ENCODE results near the gene ROS1.

The ROS1 gene

DNA sequence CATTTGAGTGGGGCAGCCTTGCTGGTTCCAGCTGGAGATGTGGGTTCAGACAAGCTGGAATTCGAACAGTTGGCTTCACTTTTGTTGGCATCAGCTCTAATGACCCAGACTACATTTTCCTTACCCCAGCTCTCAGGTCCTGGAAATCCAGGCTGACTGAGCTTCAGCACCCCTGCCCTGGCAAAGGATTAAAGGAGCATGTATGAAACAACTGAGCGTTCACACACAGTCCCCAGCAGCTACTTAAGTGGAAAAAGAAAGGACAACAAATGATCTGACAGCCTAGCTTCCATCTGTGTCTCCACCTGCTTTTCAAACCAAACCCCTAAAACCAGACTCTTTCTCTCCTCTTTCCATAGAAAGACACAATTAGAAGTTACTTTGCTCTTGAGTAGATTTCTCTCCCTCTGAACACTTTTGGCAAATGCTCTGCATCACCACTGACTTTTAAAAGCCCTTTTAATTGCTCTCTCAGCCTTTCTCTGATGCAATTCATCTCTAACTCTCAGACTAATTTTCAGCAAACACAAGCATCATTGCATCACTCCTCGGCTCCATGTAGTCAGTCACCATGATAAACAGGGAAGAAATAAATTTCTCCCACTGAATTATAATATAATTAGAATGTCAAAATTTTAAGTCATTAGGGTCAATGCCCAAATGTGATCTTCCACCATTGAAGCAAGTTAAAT lies 28.1 kb downstream of the ROS1 start:
- DNase-seq (ENCODE audit: extremely low read depth, insufficient read length): no peak
- TF ChIP-seq, protein P1, sequence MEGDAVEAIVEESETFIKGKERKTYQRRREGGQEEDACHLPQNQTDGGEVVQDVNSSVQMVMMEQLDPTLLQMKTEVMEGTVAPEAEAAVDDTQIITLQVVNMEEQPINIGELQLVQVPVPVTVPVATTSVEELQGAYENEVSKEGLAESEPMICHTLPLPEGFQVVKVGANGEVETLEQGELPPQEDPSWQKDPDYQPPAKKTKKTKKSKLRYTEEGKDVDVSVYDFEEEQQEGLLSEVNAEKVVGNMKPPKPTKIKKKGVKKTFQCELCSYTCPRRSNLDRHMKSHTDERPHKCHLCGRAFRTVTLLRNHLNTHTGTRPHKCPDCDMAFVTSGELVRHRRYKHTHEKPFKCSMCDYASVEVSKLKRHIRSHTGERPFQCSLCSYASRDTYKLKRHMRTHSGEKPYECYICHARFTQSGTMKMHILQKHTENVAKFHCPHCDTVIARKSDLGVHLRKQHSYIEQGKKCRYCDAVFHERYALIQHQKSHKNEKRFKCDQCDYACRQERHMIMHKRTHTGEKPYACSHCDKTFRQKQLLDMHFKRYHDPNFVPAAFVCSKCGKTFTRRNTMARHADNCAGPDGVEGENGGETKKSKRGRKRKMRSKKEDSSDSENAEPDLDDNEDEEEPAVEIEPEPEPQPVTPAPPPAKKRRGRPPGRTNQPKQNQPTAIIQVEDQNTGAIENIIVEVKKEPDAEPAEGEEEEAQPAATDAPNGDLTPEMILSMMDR (IDR thresholded peaks at IDR 0.05; ENCODE audit: insufficient read depth, low read length, poor library complexity, severe bottlenecking): no peak
- Histone ChIP-seq H3K27me3 (replicated peaks; ENCODE audit: control insufficient read depth, insufficient read depth, low read length) (no peaks in the 10 kb centered on the region), H3K36me3 (ENCODE audit: control insufficient read depth, insufficient read depth, low read length) (no peaks in the 10 kb centered on the region), H3K4me3 (replicated peaks; ENCODE audit: low read depth, low read length) (no peak overlapping the region)

DNA sequence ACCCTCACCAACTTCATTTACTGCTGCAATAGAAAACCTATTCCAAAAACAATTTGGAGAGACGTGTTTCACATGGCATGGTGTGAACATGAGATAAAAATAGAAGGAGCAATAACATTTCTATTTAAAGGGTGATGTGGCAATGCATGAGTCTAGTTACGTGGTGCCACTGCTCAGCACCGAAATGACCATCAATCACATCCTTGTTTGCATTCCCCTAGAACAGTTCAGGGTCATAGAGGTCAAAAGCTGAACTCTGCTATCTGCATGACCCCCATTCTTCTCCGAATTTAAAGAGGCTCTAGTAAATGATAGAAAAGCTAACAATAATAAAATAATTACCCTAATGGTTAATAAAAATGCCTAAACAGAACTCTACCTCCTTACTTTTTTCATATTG lies 29.5 kb downstream of the ROS1 start:
- no peaks in the 10 kb centered on the region for H3K36me3 ChIP-seq (ENCODE audit: control insufficient read depth, insufficient read depth, low read length)
- no peaks in the 10 kb centered on the region for H3K27me3 ChIP-seq (replicated peaks; ENCODE audit: control insufficient read depth, insufficient read depth, low read length)
- TF ChIP-seq, protein P1 (IDR thresholded peaks at IDR 0.05; ENCODE audit: insufficient read depth, low read length, poor library complexity, severe bottlenecking): no peak
- no peak for DNase-seq (ENCODE audit: extremely low read depth, insufficient read length)
- no peak overlapping the region for H3K4me3 ChIP-seq (replicated peaks; ENCODE audit: low read depth, low read length)

DNA sequence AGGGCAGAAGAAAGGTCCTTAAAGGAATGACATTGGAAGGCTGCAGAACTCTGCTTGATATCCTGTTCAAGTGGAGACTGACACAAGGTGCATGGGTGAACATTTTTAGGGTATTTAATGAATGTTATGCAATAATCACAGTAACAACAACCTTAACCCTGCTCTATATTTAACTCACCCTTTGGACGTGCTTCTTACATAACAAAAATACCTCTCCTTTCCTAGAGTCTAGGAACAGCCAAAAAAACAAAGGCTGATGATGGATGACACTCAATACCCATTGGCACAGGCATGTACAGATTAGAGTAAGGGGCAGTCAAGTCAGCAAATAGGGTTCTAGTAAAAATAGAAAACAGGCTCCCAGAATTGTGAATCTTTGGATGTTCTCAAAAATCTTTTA lies 30.6 kb downstream of the ROS1 start:
- TF ChIP-seq, protein P1 (IDR thresholded peaks at IDR 0.05; ENCODE audit: insufficient read depth, low read length, poor library complexity, severe bottlenecking): no peak
- Histone ChIP-seq H3K4me3 (replicated peaks; ENCODE audit: low read depth, low read length) (no peak overlapping the region), H3K36me3 (ENCODE audit: control insufficient read depth, insufficient read depth, low read length) (no peaks in the 10 kb centered on the region), H3K27me3 (replicated peaks; ENCODE audit: control insufficient read depth, insufficient read depth, low read length) (no peaks in the 10 kb centered on the region)
- no peak for DNase-seq (ENCODE audit: extremely low read depth, insufficient read length)

DNA sequence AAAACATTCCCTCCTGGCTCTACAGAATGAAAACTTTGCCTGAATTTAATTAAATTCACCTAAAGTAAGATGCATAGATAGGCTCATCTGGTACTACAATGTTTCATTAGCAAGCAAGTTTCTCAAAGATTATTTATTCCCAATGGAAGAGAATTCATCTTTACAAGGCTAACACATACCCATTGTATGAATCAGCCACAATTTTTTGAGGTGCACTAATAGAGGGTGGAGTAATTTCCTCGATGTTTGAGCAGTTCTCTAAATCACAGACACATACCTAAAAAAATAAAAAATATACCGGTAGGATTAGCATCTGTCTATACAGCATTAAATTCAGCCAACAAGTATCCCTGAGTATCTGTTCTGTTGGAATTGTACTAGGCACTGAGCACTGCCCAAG lies 32.7 kb downstream of the ROS1 start:
- H3K27me3 ChIP-seq (replicated peaks; ENCODE audit: control insufficient read depth, insufficient read depth, low read length): no peaks in the 10 kb centered on the region
- H3K36me3 ChIP-seq (ENCODE audit: control insufficient read depth, insufficient read depth, low read length): no peaks in the 10 kb centered on the region
- DNase-seq (ENCODE audit: extremely low read depth, insufficient read length): no peak
- TF ChIP-seq, protein P1 (IDR thresholded peaks at IDR 0.05; ENCODE audit: insufficient read depth, low read length, poor library complexity, severe bottlenecking): no peak
- H3K4me3 ChIP-seq (replicated peaks; ENCODE audit: low read depth, low read length): no peak overlapping the region

DNA sequence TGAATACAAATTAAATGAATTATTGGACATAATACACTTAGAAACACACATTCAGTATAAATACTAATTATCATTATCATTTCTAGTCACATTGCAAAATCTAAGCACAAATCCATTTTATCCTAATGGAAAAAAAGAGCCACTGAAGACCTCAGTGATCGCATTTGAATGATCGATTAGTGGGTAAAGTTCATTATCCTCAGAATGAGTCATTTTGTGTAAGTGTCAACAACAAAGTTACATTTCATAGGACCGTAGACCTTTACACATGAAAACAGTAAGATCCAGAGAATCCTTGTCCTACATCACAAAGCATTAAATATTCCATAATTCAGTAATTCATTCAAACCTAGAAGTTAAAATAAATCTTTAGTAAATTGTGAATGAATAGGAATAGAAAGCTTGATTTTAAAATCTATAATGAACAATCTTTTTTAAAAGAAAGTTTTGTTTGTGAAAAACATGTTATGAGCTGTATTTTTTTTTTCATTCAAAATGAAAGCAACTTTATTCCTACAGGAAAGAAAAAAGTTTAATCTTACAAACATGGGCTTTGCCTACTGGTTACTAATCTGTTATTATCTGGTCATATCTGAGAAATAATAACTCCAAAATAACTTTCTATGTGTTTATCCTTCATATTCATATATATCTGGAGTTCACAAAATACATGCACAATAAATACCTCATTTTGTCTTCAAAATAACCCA lies 33.7 kb downstream of the ROS1 start:
- Histone ChIP-seq H3K36me3 (ENCODE audit: control insufficient read depth, insufficient read depth, low read length) (no peaks in the 10 kb centered on the region), H3K27me3 (replicated peaks; ENCODE audit: control insufficient read depth, insufficient read depth, low read length) (no peaks in the 10 kb centered on the region), H3K4me3 (replicated peaks; ENCODE audit: low read depth, low read length) (no peak overlapping the region)
- DNase-seq (ENCODE audit: extremely low read depth, insufficient read length): no peak
- TF ChIP-seq, protein P1 (IDR thresholded peaks at IDR 0.05; ENCODE audit: insufficient read depth, low read length, poor library complexity, severe bottlenecking): no peak
